A549 (cell line): Measurements from ENCODE around the gene TMEM120A. TPM values are rescaled to one million over a fixed set of nuclear protein-coding genes. Genes with fewer than 3 reads are reported as not detected.

ENCODE experiments used
- CBX2 ChIP-seq: fragments of 200-600 bp; sonication (generic); IDR thresholded peaks from 2 replicates; pipeline ENCODE4 v1.6.1; 2016; ENCODE audit warnings: low read depth, mild to moderate bottlenecking, borderline replicate concordance
- CBX8 ChIP-seq: fragments of 200-600 bp; sonication (generic); IDR thresholded peaks from 2 replicates; pipeline ENCODE4 v1.6.1; 2016
- CEBPB ChIP-seq, 2 experiments: fragments of >200 bp in 1 of 2; sonication (Bioruptor Twin) in 1 of 2; formaldehyde crosslinking in 1 of 2; IDR thresholded peaks; 2 replicates each; pipeline ENCODE4 v1.6.1; 2012 to 2016
- CHD2 ChIP-seq: fragments of 150-350 bp; IDR thresholded peaks from 2 replicates; pipeline ENCODE4 v1.6.1; 2014; ENCODE audit warnings: low read length; ENCODE audit not compliant: partially characterized antibody
- ESRRA ChIP-seq: fragments of 150-350 bp; IDR thresholded peaks from 2 replicates; pipeline ENCODE4 v1.6.1; 2014; ENCODE audit warnings: mild to moderate bottlenecking, low read length, borderline replicate concordance
- FOSB ChIP-seq: fragments of 250-450 bp; sonication (Bioruptor Pico); IDR thresholded peaks from 2 replicates; pipeline ENCODE4 v1.5.0; 2020; ENCODE audit warnings: mild to moderate bottlenecking, moderate library complexity
- FOXS1 ChIP-seq: fragments of 250-450 bp; sonication (Bioruptor Pico); IDR thresholded peaks from 2 replicates; pipeline ENCODE4 v1.5.0; 2020; ENCODE audit warnings: mild to moderate bottlenecking, moderate library complexity
- GATA3 ChIP-seq: IDR thresholded peaks from 2 replicates; pipeline ENCODE4 v1.6.1; 2012; ENCODE audit warnings: borderline replicate concordance
- HOXB5 ChIP-seq: fragments of 250-450 bp; sonication (Bioruptor Pico); IDR thresholded peaks from 2 replicates; pipeline ENCODE4 v1.5.0; 2020; ENCODE audit warnings: mild to moderate bottlenecking, moderate library complexity
- KDM1A ChIP-seq: fragments of 200-600 bp; sonication (generic); IDR thresholded peaks from 2 replicates; pipeline ENCODE4 v1.6.1; 2016; ENCODE audit warnings: low read depth, mild to moderate bottlenecking
- MAFK ChIP-seq: fragments of 450-650 bp; IDR thresholded peaks from 2 replicates; pipeline ENCODE4 v1.6.1; 2014; ENCODE audit not compliant: partially characterized antibody
- MAZ ChIP-seq: fragments of 150-350 bp; IDR thresholded peaks from 2 replicates; pipeline ENCODE4 v1.6.1; 2014; ENCODE audit warnings: antibody characterized with exemption, low read depth, low read length, borderline replicate concordance
- NFE2L2 ChIP-seq: fragments of 150-350 bp; conservative IDR thresholded peaks from 2 replicates; pipeline ENCODE4 v1.6.1; 2014; ENCODE audit warnings: low read length
- NPAS2 ChIP-seq: fragments of 250-450 bp; sonication (Bioruptor Pico); IDR thresholded peaks from 2 replicates; pipeline ENCODE4 v1.8.0; 2022; ENCODE audit warnings: mild to moderate bottlenecking, moderate library complexity, borderline replicate concordance
- POLR2A ChIP-seq: IDR thresholded peaks from 2 replicates; pipeline ENCODE4 v1.6.1; 2012; ENCODE audit warnings: mild to moderate bottlenecking, low read length
- RFX5 ChIP-seq: fragments of 450-650 bp; IDR thresholded peaks from 2 replicates; pipeline ENCODE4 v1.7.1; 2014; ENCODE audit warnings: antibody characterized with exemption, mild to moderate bottlenecking, moderate library complexity
- SMC3 ChIP-seq: fragments of >200 bp; sonication (Bioruptor Twin); formaldehyde crosslinking; IDR thresholded peaks from 3 replicates; pipeline ENCODE4 v1.6.1; 2018; ENCODE audit warnings: inconsistent platforms
- TFCP2L1 ChIP-seq: fragments of 250-450 bp; sonication (Bioruptor Pico); IDR thresholded peaks from 2 replicates; pipeline ENCODE4 v1.5.0; 2021; ENCODE audit warnings: mild to moderate bottlenecking
- ZFP36 ChIP-seq: fragments of 450-650 bp; IDR thresholded peaks from 2 replicates; pipeline ENCODE4 v1.6.1; 2014; ENCODE audit warnings: borderline replicate concordance; ENCODE audit not compliant: partially characterized antibody
- polyA plus RNA-seq, 4 experiments: library from polyadenylated mRNA; depleted of rRNA in 3 of 4; stranded (reverse); fragments of >200 nt; fragmentation: RNase III in 1 of 4; extraction: RNeasy Plus Mini Kit Qiagen cat#74134 plus additional on column Dnase treatment in 1 of 4; gene quantifications; 2 replicates in 3 of 4; 3 replicates in 1 of 4; pipeline ENCODE4 v1.2.3, GENCODE V29; 2011 to 2017
- small RNA-seq, 6 experiments: library from RNA; depleted of rRNA; stranded (forward); fragments of <200 nt; gene quantifications; one replicate each; pipeline ENCODE3, GENCODE V24; 2012
- TF ChIP-seq, protein P1 (sequence below): IDR thresholded peaks from 2 replicates; pipeline ENCODE4 v1.6.1; 2012
- TF ChIP-seq, protein P2 (sequence below): fragments of >200 bp; sonication (Bioruptor Twin); formaldehyde crosslinking; IDR thresholded peaks from 2 replicates; pipeline ENCODE4 v1.6.1; 2016
- TF ChIP-seq, protein P3 (sequence below): fragments of 450-650 bp; IDR thresholded peaks from 2 replicates; pipeline ENCODE4 v1.6.1; 2014; ENCODE audit warnings: antibody characterized with exemption
- TF ChIP-seq, protein P4 (sequence below): IDR thresholded peaks from 2 replicates; pipeline ENCODE4 v1.6.1; 2012
- TF ChIP-seq, protein P5 (sequence below): fragments of 200-600 bp; sonication (generic); IDR thresholded peaks from 2 replicates; pipeline ENCODE4 v1.6.1; 2016; ENCODE audit warnings: antibody characterized with exemption, mild to moderate bottlenecking, moderate library complexity

TMEM120A gene
- polyA plus RNA-seq, 2 of the 4 experiments (the other 2 are of a cell fraction) = 46.0 to 53.8 TPM

DNA sequence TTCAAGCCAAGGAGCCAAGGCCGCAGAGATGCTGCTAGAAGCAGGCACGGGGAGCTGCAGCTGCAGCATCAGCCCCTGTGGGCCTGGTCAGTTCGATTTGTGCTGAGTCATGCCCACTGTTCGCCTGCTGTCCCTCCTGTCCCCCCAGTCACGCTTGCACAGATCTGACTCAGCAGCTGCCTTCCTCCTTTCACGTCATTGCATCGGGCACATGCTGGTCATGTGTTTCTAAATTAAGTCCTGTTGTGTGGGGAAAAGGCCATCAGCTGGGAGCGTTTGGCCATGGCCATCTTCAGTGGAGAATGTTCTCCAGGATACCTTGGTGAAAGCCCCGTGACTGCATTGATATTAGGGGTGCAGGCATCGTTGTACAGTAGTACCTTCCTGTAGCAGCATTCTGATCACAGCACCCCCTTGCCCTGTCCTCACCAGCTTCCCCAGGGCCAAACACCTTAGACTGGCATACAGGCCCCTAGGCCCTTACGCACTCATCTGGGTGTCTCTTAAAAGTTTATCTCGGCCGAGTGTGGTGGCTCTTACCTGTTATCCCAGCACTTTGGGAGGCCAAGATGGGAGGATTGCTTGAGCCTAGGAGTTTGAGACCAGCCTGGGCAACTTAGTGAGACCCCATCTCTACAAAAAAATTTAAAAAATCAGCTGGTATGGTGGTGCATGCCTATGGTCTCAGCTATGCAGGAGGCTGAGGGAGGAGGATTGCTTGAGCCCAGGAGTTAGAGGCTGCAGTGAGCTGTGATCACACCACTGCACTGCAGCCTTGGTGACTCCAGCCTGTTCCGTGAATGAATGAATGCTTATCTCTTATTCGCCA, 56.2 kb downstream of the TMEM120A start (continued):
- peak; percentile 100 for TF ChIP-seq NFE2L2
- TF ChIP-seq ESRRA = no peak
- no peak for TF ChIP-seq FOSB (CRISPR knock-in tag)
- no peak for TF ChIP-seq RFX5
- TF ChIP-seq FOXS1 (CRISPR knock-in tag) = no peak
- no peak for TF ChIP-seq KDM1A
- TF ChIP-seq, protein P1, sequence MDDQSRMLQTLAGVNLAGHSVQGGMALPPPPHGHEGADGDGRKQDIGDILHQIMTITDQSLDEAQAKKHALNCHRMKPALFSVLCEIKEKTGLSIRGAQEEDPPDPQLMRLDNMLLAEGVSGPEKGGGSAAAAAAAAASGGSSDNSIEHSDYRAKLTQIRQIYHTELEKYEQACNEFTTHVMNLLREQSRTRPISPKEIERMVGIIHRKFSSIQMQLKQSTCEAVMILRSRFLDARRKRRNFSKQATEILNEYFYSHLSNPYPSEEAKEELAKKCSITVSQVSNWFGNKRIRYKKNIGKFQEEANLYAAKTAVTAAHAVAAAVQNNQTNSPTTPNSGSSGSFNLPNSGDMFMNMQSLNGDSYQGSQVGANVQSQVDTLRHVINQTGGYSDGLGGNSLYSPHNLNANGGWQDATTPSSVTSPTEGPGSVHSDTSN = no peak
- TF ChIP-seq, protein P2, sequence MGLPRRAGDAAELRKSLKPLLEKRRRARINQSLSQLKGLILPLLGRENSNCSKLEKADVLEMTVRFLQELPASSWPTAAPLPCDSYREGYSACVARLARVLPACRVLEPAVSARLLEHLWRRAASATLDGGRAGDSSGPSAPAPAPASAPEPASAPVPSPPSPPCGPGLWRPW = no peak
- TF ChIP-seq POLR2A = no peak
- no peak for TF ChIP-seq CHD2
- TF ChIP-seq HOXB5 = peak; percentile 87
- no peak for TF ChIP-seq CBX2
- no peak for TF ChIP-seq CBX8
- TF ChIP-seq NPAS2 (CRISPR knock-in tag) = peak; percentile 47; the same call in 1 of the 2 replicates
- no peak for TF ChIP-seq TFCP2L1
- TF ChIP-seq MAZ = no peak
- TF ChIP-seq, protein P3, sequence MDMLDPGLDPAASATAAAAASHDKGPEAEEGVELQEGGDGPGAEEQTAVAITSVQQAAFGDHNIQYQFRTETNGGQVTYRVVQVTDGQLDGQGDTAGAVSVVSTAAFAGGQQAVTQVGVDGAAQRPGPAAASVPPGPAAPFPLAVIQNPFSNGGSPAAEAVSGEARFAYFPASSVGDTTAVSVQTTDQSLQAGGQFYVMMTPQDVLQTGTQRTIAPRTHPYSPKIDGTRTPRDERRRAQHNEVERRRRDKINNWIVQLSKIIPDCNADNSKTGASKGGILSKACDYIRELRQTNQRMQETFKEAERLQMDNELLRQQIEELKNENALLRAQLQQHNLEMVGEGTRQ = peak; percentile 67
- TF ChIP-seq, protein P4, sequence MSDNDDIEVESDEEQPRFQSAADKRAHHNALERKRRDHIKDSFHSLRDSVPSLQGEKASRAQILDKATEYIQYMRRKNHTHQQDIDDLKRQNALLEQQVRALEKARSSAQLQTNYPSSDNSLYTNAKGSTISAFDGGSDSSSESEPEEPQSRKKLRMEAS = peak; percentile 96
- TF ChIP-seq SMC3 = no peak
- TF ChIP-seq MAFK = peak; percentile 100
- no peak for TF ChIP-seq CEBPB (IDR thresholded peaks at IDR 0.05)
- TF ChIP-seq GATA3 = peak; percentile 61; the same call in 1 of the 2 replicates
- no peak for TF ChIP-seq ZFP36
- TF ChIP-seq, protein P5, sequence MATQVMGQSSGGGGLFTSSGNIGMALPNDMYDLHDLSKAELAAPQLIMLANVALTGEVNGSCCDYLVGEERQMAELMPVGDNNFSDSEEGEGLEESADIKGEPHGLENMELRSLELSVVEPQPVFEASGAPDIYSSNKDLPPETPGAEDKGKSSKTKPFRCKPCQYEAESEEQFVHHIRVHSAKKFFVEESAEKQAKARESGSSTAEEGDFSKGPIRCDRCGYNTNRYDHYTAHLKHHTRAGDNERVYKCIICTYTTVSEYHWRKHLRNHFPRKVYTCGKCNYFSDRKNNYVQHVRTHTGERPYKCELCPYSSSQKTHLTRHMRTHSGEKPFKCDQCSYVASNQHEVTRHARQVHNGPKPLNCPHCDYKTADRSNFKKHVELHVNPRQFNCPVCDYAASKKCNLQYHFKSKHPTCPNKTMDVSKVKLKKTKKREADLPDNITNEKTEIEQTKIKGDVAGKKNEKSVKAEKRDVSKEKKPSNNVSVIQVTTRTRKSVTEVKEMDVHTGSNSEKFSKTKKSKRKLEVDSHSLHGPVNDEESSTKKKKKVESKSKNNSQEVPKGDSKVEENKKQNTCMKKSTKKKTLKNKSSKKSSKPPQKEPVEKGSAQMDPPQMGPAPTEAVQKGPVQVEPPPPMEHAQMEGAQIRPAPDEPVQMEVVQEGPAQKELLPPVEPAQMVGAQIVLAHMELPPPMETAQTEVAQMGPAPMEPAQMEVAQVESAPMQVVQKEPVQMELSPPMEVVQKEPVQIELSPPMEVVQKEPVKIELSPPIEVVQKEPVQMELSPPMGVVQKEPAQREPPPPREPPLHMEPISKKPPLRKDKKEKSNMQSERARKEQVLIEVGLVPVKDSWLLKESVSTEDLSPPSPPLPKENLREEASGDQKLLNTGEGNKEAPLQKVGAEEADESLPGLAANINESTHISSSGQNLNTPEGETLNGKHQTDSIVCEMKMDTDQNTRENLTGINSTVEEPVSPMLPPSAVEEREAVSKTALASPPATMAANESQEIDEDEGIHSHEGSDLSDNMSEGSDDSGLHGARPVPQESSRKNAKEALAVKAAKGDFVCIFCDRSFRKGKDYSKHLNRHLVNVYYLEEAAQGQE = no peak

Small RNA genes within 50 kb of the gene (small RNA-seq; reads per million reads assigned to genes)
- 0 to 60.2 (median 3.0) reads per million in 6 experiments for gene SNORA14A

Other genes with a start within 250 kb of the TMEM120A start
- gene CCL26, start 222.4 kb downstream of the TMEM120A start, polyA plus RNA-seq (2011; rRNA removed) = 2.5 and 2.7 TPM in 2 replicates
- 11.6 to 16.3 TPM (median 13.6 TPM) in 3 replicates for gene CCL26, start 222.4 kb downstream of the TMEM120A start, polyA plus RNA-seq (2017; fragmentation: RNase III; extraction: RNeasy Plus Mini Kit Qiagen cat#74134 plus additional on column Dnase treatment)
- gene CCL24, start 180.8 kb downstream of the TMEM120A start, polyA plus RNA-seq (2011; rRNA removed) = 0.14 and 0.32 TPM in 2 replicates
- not detected in 3 replicates for gene CCL24, start 180.8 kb downstream of the TMEM120A start, polyA plus RNA-seq (2017; fragmentation: RNase III; extraction: RNeasy Plus Mini Kit Qiagen cat#74134 plus additional on column Dnase treatment)
- gene RHBDD2, start 115.6 kb downstream of the TMEM120A start, polyA plus RNA-seq (2011; rRNA removed) = 61.3 and 65.2 TPM in 2 replicates
- 50.3 to 62.0 TPM (median 59.8 TPM) in 3 replicates for gene RHBDD2, start 115.6 kb downstream of the TMEM120A start, polyA plus RNA-seq (2017; fragmentation: RNase III; extraction: RNeasy Plus Mini Kit Qiagen cat#74134 plus additional on column Dnase treatment)
- 69.6 and 71.1 TPM in 2 replicates for gene POR, start 79.4 kb downstream of the TMEM120A start, polyA plus RNA-seq (2011; rRNA removed)
- 81.3 to 109 TPM (median 103 TPM) in 3 replicates for gene POR, start 79.4 kb downstream of the TMEM120A start, polyA plus RNA-seq (2017; fragmentation: RNase III; extraction: RNeasy Plus Mini Kit Qiagen cat#74134 plus additional on column Dnase treatment)
- 73.8 and 76.8 TPM in 2 replicates for gene STYXL1, start 53.4 kb upstream of the TMEM120A start, polyA plus RNA-seq (2011; rRNA removed)
- gene STYXL1, start 53.4 kb upstream of the TMEM120A start, polyA plus RNA-seq (2017; fragmentation: RNase III; extraction: RNeasy Plus Mini Kit Qiagen cat#74134 plus additional on column Dnase treatment) = 36.0 to 39.9 TPM (median 39.1 TPM) in 3 replicates
- 164 and 190 TPM in 2 replicates for gene MDH2, start 53.5 kb upstream of the TMEM120A start, polyA plus RNA-seq (2011; rRNA removed)
- gene MDH2, start 53.5 kb upstream of the TMEM120A start, polyA plus RNA-seq (2017; fragmentation: RNase III; extraction: RNeasy Plus Mini Kit Qiagen cat#74134 plus additional on column Dnase treatment) = 223 to 236 TPM (median 226 TPM) in 3 replicates
- 2.4 and 3.0 TPM in 2 replicates for gene SRRM3, start 207.3 kb upstream of the TMEM120A start, polyA plus RNA-seq (2011; rRNA removed)
- gene SRRM3, start 207.3 kb upstream of the TMEM120A start, polyA plus RNA-seq (2017; fragmentation: RNase III; extraction: RNeasy Plus Mini Kit Qiagen cat#74134 plus additional on column Dnase treatment) = 5.7 to 7.0 TPM (median 6.5 TPM) in 3 replicates